GM12891 (cell line): Measurements from ENCODE around the gene SLC11A2.

ENCODE experiments used
- PAX5 ChIP-seq: IDR thresholded peaks from 2 replicates; pipeline ENCODE4 v1.6.1; 2011; ENCODE audit warnings: low read length, moderate library complexity, mild to moderate bottlenecking; ENCODE audit not compliant: insufficient read depth, severe bottlenecking
- POLR2A ChIP-seq: IDR thresholded peaks from 2 replicates; pipeline ENCODE4 v1.6.1; 2011; ENCODE audit warnings: low read depth, low read length, control low read depth
- POLR2AphosphoS5 ChIP-seq: IDR thresholded peaks from 2 replicates; pipeline ENCODE4 v1.6.1; 2011; ENCODE audit warnings: low read depth, low read length, control low read depth
- POU2F2 ChIP-seq: IDR thresholded peaks from 2 replicates; pipeline ENCODE4 v1.6.1; 2011; ENCODE audit warnings: low read depth, mild to moderate bottlenecking, control low read depth, low read length, moderate library complexity
- SPI1 ChIP-seq: IDR thresholded peaks from 2 replicates; pipeline ENCODE4 v1.6.1; 2011; ENCODE audit warnings: low read depth, low read length, control low read depth
- TAF1 ChIP-seq: IDR thresholded peaks from 2 replicates; pipeline ENCODE4 v1.6.1; 2011; ENCODE audit warnings: low read depth, low read length, control low read depth

DNA sequence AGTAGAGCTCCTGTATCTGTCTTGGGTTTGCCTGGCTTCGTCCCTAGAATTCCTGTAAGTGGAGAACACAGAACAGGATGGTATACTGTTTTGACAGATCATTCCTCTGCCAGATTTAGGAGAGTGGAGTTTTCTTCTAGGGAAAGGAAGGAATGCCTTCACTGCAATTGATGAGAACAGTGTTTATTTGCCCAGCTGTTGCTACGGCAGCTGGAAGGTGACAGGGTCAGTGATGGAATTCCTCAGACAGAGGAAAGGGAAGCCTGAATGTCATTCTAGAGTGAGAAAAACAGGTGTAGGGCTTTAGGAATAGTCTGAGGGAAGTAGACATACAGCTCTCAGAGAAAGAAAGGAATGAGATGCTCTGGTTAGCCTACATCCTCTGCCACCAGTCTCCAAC is 45.5 kb upstream of the SLC11A2 start:
- TF ChIP-seq POLR2A (no peak), POLR2AphosphoS5 (no peak), SPI1 (no peak), POU2F2 (no peak), TAF1 (no peak), PAX5 (no peak)
